SKM-1 (cell line): Measurements from ENCODE around the gene TRIM45.
"Not testable (repeated sequence)": the region's sequence is repeated elsewhere in the genome, so short reads cannot be mapped to it uniquely, and the experiment has no call there.

Experiments used
- DNase-seq: peaks from one replicate; lab custom pipeline; 2025; ENCODE audit not compliant: unreplicated experiment; lab: John Stamatoyannopoulos, UW

Gene TRIM45

DNA sequence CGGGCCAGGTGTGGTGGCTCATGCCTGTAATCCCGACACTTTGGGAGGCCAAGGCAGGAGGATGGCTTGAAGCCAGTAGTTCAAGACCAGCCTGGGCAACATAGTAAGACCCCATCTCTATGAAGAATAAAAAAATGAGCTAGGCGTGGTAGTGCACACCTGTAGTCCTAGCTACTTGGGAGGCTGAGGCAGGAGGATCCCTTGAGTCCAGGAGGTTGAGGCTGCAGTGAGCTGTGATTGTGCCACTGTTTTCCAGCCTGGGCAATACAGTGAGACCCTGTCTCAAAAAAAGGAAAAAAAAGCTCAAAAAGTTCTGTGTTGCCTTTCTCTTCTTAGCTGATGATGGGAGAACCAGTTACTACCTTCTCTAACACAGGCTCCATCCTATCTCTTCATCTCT is 19.7 kb downstream of the TRIM45 start:
- not testable (repeated sequence) for DNase-seq

DNA sequence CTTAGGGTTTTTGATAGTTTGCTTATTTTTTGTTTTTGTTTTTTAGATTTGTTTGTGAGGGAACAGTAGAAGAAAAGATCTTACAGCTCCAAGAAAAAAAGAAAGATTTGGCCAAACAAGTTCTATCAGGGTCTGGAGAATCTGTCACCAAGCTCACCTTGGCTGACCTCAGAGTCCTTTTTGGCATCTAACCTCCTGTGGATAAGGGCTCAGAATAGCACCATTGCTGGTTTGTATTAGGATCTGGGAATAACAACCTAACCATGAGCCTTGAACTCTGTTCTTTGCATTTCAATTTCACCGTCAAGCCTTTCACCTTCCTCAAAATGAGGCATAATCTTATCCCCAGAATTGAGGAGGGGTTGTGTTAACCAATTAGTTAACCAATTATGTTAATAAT is 20.2 kb downstream of the TRIM45 start:
- no peak for DNase-seq

DNA sequence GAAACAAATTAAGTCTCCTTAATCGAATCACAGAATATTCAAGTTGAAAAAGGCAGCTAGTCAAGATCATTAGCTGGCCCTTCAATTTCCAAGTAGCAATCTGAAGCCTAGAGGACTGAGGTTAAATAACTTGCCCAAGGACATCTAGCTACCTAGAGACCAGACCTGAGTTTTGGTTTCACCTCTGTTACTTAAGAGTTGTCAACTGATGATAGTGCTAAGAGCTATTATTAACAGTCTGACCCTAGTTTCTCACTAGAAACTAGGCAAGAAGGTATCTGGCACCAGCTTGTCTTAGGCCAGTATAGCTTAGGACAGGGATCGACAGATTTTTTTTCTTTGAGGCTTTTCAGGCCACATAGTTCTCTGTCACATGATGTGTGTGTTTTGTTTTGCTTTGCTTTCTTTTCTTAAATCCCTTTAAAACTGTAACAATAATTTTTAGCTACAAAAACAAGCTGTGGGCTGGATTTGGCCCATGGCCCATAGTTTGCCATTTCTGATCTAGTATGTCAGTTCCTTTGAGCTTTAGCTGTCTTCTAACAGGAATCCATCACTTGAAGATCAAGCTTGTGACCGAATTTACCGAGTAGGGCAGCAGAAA is 23.2 kb downstream of the TRIM45 start:
- no peak for DNase-seq

DNA sequence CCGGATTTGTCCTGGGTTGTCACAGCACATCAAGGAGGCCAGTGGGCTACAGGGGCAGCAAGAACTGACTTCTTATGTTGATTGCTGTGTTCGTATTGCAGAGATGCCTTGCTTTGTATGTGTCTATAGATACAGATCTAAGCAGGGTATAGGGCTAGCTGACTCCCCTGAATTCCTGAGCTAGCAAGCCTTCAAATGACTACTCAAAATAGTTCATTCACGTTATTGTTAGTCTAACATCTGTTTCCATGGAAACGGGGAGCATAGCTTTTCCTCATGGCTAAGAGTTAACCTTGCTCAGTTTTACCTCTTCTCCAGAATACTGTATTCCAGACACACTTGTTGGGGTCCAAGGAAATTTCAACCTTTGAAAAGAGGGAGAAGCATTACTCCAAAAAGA is 24.1 kb downstream of the TRIM45 start:
- DNase-seq, result no peak

DNA sequence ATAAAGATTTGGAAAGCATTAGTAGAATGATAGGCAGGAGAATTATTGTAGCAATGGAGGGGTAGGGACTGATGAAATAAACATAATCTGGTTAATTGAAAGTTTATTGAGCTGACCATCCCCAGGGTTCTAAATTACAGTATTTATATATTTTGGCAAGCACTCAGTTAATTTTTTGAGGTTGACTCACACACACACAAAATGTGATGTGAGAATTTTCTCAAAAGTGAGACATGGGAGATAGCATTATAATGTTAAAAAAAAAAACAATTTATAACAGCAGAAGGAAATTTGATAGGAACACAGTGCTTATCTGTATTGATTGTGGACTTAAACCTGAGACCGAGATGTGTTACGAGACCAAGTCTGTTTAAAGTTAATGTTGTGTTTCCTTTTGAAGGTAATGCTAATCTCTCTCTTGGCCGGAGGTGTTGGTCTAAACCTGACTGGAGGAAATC is 24.6 kb downstream of the TRIM45 start:
- DNase-seq, result no peak

DNA sequence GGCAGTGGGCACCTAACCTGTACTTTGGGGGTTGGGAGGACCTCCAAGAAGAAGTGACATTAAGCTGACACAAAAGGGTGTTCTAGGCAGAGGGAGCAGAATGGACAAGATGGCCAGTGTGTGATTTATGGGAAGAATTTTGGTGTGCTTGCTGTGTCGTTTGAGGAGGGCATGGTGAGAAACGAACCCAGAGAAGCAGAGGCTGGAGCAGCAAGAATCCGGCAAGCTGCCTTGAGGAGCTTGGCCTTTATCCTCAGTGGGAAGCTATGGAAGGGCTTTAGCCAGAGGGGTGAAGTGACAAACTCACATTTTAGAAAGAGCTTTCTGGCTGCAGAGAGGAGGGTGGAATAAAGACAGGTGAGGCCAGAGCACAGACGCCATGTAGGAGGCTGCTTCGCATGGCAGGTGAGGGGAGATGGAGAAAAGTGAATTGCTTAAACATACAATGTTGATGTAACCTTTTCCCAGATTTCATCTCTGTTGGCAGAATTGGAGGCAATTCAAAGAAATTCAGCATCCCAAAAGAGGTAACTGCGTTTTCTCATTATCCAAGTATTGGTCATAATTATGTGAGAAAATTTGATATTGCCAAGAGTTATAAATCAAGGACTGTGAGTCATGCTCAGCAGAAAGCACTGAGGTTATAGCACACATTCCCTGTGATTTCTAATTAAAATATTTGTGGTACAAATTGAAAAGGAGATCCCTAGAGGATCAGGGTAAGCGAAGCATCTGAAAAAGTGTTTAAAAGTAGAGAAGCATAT is 26.5 kb downstream of the TRIM45 start:
- DNase-seq, result no peak

DNA sequence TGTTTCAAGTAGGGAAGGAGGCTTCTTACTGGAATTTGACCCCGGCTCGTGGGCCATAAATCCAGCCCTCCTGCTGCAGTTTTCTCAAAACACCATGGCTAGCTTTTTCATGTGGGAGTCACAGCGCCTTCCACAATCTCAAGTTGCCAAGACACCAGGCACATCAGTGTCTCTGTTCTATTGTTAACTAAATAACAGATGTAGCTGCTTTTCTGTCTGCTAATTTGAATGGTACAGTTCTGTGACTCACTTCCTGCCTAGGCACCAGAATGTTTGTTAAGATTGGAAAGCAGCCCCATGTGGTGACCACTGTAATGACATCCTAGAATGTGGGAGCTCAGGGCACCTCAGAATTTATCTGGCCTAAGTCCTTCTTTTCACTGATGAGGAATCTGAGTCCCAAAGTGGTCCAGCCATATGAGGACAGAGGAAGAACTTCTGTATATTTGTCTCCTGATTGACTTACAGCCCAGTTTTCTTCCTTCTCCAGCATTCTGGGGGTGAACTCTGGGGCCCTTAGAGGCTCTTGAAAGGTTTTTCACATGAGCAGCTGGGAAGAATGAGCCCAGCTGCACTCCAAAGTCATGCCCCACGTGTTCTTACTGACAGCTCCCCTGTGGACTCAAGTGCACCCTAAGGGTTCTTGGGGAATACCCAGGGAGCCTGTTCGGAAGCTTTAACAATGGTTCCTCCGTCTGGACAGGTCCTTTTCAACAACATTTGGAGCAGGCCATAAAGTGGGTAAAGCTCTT is 27.5 kb downstream of the TRIM45 start:
- no peak for DNase-seq

DNA sequence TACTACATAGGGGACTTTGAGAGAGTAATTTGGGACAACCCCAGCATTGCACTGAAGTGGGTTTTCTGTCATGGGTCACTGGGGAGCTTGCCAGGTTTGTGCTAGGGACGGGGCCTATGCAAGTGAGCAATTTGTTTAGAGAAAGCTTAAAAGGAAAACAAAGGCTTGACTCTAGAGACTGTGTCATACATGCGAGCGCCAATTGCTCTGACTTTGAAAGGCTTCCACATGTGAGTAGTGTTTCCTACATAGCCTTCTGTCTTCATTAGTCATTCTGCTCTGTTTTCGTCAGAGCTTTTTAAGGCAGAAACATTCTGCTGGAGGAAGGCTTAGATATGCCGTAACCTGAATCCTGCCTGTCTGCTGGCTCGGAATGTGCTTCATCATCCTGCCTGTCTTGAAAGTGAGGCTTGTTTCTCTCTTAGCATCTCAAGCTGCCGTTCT is 28.4 kb downstream of the TRIM45 start:
- DNase-seq, result no peak

DNA sequence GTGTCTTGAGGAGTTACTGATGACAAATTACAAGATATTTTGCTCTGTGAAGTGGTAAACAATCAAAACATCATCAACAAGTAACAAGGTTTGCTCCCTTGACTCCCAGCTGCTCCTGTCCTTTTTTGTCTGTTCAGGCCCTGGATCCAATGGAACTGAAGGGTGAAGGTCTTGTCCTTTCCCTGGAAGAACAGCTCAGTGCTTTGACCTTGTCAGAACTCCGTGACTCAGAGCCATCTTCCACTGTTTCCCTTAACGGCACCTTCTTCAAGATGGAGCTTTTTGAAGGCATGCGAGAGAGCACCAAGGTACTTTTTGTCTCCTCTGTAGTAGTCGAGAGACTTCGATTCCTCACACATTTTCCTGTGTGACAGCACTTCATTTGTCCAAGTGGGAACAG is 29.0 kb downstream of the TRIM45 start:
- no peak for DNase-seq

DNA sequence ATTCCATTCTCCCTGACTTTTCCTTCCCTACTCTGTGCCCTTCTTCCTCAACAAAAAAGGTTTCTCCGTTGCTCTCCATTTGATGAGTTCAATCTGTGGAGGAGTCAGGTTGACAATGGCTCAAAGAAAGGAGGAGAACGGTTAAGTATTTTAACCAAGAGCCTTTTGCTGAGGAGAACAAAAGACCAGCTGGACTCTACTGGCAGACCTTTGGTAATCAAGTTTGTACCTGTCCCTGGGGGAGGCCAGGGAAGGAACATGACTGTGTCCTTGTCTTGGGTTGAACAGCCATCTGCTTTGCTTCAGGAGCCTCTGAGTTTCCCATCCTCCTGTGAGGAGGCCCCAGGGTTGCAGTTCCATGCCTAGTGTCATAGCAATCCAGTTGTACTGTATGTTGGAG is 31.6 kb downstream of the TRIM45 start:
- no peak for DNase-seq

DNA sequence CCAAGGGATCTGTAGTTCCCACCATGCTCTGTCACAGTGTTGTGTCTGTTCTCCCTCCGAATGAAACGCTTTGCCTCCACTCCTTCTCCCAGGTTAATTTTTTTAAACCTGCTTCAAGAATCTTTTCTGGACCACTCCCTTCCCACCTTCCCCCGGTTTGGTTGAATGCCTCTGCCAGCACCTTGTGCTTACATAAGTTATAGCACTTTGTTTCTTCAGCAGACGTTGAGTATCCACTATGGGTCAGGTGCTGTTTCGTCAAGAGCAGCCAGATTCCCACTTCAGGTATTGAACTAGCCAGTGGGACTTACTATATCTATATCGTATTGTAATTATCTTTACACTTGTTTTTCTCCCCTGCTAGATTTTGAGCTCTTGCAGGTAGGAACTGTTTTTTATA is 33.9 kb downstream of the TRIM45 start:
- no peak for DNase-seq

DNA sequence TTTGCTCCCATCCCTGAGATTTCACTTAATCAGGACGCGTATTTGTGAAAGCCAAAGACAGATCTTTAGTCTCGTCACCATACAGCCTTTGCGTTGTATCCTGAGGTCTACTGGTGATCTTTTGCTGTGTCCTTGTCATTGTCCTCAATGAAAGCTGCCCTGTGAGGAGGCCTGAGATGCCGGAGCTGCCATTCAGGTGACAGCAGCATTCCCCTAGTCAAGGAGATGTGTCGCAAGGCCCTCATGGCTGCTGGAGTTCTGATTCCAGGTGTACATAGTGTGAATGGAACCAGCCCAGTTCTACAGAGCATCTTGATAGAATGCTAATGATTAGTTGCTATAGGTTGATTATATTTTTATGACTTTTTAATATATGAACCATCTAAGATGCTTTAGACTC is 37.3 kb downstream of the TRIM45 start:
- no peak for DNase-seq

DNA sequence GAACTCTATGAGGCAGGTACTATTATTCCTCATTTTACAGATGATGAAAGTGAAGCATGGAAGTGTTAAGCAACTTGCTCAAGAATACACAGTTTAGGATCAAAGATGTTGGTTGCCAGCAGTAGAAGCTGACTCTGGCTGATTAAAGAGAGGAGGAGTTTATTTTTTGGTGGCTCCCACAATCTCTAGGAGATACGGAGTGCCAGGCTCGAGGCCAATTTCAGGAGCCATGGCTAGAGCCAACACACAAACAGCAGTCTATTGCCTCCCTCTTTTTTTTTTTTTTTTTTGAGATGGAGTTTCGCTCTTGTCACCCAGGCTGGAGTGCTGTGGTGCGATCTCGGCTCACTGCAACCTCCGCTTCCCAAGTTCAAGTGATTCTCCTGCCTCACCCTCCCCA is 41.8 kb downstream of the TRIM45 start:
- no peak for DNase-seq

DNA sequence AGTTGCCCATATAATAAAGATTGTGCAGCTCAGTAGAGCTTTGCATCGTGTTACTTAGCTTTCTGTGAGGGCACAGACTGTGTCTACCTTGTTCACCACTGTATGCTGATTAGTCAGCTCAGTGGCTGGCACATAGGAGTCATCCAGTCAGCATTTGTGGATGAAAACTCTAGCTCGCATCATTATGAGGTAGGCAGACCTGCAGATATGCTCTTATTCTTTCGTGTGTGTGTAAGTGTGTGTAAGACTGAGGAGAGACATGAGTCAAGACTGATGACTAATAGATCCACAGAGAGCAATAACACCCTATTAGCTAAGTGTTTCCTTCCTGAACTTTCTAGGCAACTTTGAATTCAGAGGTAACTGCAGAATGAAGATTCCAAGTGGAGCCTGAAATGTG is 44.3 kb downstream of the TRIM45 start:
- DNase-seq, result no peak

DNA sequence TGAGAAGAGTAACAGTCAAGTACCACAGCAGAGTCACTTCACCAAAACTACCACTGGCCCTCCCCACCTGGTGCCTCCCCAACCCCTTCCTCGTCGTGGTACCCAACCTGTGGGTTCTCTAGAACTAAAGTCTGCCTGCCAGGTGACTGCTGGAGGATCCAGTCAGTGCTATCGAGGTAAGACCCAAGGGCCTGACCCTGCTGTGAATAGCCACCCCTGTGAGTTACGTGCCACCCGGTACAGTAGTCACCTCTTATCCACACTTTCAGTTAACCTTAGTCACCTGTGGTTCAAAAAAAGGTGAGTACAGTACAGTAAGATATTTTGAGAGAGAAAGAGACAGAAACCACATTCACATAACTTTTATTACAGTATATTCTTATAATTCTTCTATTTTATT is 44.9 kb downstream of the TRIM45 start:
- no peak for DNase-seq

DNA sequence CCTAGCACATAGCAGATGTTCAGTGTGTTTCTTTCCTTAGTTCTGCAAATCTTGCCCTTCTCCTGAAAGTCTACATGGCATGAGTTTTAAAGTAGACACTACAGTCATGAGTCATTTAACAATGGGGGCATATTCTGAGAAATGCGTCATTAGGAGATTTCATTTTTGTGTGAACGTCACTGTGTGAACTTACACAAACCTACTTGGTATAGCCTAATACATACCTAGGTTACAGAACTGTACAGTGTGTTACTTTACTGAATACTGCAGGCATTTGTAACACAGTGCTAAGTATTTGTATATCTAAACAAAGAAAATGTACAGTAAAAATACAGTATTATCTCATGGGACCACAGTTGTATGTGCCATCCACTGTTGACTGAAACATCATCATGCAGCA is 51.4 kb downstream of the TRIM45 start:
- no peak for DNase-seq

DNA sequence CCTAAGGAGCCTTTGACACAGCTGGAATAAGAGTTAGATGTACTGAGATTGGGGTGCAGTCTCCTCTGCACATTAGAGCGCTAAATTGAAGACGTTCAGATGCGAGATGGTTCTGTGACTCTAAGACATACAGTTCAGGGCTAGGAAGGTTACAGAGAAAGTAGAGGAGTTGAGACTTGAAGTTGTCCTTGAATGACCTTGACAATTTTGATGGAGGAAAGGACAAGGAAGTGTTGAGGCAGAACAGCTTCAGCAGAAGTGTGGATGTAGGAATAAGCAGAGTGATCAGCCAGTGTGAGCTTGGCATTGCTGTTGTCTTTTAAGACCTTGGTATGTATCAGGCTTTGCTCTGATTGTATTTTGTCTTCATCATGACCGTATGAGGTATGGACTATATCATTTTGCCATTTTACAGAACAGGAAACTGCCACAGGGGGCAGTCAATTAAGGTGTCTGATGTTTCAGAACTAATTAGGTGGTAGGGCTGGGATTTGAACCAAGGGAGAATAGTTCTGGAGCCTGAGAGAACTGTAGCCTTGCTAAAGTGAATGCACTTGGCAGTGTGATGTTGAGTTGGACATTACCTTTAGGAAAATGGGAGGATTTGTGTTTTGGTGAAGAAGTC is 52.2 kb downstream of the TRIM45 start:
- DNase-seq, result no peak

DNA sequence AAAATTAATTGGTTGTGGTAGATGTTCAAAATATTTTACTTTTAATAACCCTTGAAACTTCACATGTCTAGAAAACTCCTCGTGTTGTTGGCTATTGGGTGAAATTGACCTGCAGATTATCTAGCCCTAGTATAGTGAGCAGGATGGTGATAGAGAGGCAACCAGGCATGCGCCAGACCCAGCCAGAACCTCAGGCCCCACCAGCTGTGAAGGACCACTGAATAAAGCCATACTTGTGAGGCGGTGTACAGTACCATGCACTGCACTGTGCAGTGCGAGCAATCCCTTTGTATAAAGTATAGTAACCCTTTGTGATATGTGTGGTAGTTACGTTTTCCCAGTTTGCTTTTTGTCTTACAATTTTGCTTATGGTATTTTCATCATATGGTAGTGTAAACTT is 53.0 kb downstream of the TRIM45 start:
- no peak for DNase-seq

DNA sequence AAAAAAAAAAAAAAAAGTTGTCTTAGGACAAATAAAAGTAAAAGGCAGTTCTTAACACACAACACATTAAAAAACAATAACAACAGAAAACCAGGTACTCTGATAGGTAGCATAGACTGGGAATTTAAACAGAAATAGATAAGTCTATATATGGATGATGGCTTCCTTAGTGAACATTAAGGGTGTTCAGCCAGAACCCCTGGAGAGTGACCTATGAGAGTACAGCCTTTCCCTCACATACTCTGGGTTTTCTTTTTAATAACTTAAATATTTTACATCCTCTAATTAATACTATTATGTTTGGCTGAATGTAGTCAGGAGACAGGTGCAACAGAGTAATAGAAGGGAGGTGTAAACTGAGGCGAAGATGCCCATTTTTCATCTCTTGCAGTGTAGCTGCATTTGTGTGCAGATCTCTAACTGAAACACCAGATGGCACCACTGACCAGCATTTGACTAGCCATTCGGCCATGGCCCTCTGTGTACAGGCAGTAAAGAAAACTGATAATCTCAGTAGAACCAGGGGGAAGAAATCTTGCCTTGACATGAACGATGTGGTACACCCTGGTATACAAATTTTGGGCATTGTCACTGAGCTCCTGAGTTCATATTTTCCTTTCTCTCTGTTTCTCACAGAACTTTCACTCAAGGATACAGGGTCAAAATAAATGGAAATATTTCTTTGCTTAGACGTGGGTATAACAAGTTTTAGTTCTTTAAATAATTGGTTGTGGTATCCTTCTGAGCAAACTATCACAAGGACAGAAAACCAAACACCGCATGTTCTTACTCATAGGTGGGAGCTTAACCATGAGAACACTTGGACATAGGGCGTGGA is 53.8 kb downstream of the TRIM45 start:
- no peak for DNase-seq

DNA sequence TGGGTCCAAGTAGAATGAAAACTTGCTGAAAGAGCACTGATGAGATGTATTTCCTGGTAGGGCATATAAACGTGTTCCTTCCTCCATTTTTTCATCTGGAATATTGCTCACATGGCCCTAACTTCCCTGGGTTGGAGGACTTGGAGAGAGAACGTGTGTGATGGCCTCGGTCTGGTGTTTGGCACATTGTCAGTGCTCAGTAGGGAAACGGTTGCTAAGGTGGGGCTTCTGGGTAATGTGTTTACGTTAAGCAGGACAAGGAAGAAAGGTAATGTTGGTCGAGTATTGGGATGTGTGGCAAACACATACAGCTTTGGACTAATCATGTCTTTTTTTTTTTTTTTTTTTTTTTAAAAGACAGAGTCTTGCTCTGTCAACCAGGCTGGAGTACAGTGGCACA is 55.2 kb downstream of the TRIM45 start:
- no peak for DNase-seq

DNA sequence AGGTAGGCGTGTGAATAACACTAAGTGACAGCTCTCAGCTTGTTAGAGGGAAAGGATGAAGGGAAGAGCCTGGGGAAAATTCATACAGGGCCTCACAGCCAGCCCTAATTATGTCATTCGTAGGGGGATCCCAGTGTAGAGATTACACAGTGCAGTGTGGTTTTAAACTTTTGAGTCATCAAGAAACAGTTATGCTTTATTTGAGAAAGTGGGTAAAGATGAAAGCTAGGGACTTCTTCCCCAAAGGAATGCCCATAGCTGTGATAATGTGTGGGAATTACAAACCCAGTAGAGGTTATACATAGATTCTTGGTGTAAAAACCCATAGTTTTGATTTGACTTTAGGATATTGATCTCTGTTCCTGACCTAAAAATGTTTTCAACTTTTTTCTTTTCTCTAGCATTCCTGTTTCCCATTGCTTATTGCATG is 59.5 kb downstream of the TRIM45 start:
- DNase-seq, result no peak
